ENCODE measurements around the gene SPIN4.
"Not testable (repeated sequence)": the region's sequence is repeated elsewhere in the genome, so short reads cannot be mapped to it uniquely, and the experiment has no call there.

Gene SPIN4

DNA sequence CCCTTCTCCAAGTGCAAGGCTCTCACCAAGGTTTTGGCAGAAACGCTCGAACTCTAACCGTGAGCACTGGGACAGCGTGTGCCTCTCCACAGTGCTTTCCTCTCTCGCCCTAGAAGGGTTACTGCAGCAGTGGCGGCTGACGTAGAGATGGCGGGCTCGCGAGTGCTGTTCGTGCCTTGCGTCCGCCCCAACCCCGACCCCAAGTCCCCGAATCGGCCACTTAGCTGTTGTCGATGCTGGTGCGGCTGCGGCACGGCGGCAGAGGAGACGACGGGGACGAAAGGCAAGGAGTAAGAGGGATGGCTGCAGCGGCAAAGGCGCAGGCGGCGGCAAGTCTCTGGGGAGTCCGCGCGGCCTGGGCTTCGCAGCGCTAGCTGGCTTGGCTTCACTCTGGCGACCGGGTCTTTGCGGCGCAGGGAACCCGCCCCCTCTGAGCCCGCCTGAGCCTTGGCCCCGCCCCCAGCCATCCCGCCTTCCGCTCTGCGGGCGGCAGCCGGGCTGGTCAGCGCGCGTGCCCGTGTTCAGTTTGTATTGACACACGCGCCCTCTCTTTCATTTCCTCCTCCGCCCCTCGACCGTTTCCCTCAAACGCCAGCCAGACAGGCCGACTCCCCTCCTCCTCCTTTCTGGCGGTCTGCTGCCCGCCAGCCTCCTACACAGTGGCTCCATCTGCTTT, at the start of gene SPIN4:
TSS of gene SPIN4 (minus strand) at position 392 of the 676 bp plus-strand sequence. CDS start 513 bp downstream, outside the sequence.
- peak; percentile 79 for DNase-seq
- in situ Hi-C loops (cut with HindIII; ENCODE audit: low pct_ligation_motif_present, low pct_unique_long_range_greater_than_20kb, low sequenced_read_pairs), result no loop called here

DNA sequence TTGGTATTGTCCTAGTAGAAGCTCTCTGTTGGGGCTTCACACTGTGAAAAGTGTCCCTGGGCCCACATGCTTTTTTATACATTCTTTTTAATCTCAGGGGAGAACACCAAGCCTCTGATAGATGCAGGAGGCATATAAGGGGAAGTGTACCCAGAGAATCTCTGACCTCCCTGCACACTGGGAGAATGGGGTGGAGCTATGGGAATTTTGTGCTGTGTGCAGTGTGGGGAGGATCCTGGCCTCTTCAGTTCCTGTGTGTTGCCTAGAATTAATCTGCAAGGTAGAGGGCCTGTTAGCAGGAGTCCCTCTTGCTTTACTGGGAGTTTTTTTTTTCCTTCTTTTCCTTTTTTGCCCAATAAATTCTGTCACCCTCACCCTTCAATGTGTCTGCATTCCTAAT, 49.2 kb upstream of the SPIN4 start:
- in situ Hi-C loops (cut with HindIII; ENCODE audit: low pct_ligation_motif_present, low pct_unique_long_range_greater_than_20kb, low sequenced_read_pairs), result no loop called here
- DNase-seq, result no peak

DNA sequence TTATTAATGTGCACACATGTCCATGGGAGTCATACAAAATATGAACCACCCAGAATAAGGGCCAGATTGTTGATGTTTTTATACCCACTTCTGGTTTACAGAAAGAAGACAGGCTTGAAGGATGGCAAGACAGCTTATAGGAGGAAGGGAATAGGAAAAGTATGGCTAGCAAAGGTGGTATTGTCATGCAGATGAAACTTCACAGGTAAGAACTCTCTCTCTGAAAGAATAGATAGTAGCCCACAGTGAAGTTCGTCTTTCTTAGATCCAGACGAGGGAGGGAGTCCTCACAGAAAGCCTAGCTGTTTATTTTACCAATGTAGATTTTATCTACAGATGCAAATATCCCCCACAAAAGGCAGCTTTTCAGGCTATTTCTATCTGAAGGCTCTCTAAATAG, 43.7 kb upstream of the SPIN4 start:
- in situ Hi-C loops (cut with HindIII; ENCODE audit: low pct_ligation_motif_present, low pct_unique_long_range_greater_than_20kb, low sequenced_read_pairs), result no loop called here

DNA sequence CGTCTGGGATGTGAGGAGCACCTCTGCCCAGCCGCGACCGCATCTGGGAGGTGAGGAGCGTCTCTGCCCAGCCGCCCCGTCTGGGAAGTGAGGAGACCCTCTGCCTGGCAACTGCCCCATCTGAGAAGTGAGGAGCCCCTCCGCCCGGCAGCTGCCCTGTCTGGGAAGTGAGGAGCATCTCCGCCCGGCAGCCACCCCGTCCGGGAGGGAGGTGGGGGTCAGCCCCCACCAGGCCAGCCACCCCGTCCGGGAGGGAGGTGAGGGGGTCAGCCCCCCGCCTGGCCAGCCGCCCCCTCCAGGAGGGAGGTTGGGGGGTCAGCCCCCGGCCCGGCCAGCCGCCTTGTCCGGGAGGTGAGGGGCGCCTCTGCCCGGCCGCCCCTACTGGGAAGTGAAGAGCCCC, 42.0 kb upstream of the SPIN4 start:
- in situ Hi-C loops (cut with HindIII; ENCODE audit: low pct_ligation_motif_present, low pct_unique_long_range_greater_than_20kb, low sequenced_read_pairs), result not testable (repeated sequence)

More for the DNA sequence above, 43.7 kb upstream of the SPIN4 start:
- no peak for DNase-seq

GRCh38 chrX:63387411-63387810, 36.3 kb upstream of the SPIN4 start:
- in situ Hi-C loops (cut with HindIII; ENCODE audit: low pct_ligation_motif_present, low pct_unique_long_range_greater_than_20kb, low sequenced_read_pairs), result no loop called here
- DNase-seq, result no peak

More for the DNA sequence above, 42.0 kb upstream of the SPIN4 start:
- DNase-seq, result not testable (repeated sequence)

- in situ Hi-C loops (cut with HindIII; ENCODE audit: low pct_ligation_motif_present, low pct_unique_long_range_greater_than_20kb, low sequenced_read_pairs); DNase-seq: not testable (repeated sequence)
Measured at GRCh38 chrX:63384263-63384662, 33.1 kb upstream of the SPIN4 start.

GRCh38 chrX:63373012-63373411, 21.9 kb upstream of the SPIN4 start:
- DNase-seq; in situ Hi-C loops (cut with HindIII; ENCODE audit: low pct_ligation_motif_present, low pct_unique_long_range_greater_than_20kb, low sequenced_read_pairs): not testable (repeated sequence)

- DNase-seq; in situ Hi-C loops (cut with HindIII; ENCODE audit: low pct_ligation_motif_present, low pct_unique_long_range_greater_than_20kb, low sequenced_read_pairs): not testable (repeated sequence)
Measured at GRCh38 chrX:63367699-63368098, 16.6 kb upstream of the SPIN4 start.

DNA sequence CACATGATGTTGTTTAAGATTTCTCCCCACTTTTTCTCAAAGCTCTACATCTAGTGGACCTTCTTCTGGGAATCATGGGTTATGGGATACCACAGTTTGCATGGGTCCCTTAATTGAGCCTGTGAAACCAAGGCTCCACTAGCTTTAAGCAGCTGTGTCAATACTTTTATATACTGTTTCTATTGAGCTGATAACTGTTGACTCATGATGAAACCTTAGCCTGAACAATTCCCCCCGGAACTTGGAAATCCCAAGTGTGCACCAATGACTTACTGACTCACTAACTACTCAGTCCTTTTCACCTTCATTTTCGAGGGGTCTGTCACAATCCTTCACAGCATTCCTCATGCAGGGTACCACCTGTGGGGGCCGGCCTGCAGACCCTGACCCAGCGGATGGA, 12.7 kb upstream of the SPIN4 start:
- no peak for DNase-seq
- in situ Hi-C loops (cut with HindIII; ENCODE audit: low pct_ligation_motif_present, low pct_unique_long_range_greater_than_20kb, low sequenced_read_pairs), result no loop called here

- DNase-seq, result no peak
- in situ Hi-C loops (cut with HindIII; ENCODE audit: low pct_ligation_motif_present, low pct_unique_long_range_greater_than_20kb, low sequenced_read_pairs), result no loop called here
Measured at GRCh38 chrX:63361494-63361893, 10.4 kb upstream of the SPIN4 start.

- no peak for DNase-seq
- in situ Hi-C loops (cut with HindIII; ENCODE audit: low pct_ligation_motif_present, low pct_unique_long_range_greater_than_20kb, low sequenced_read_pairs), result no loop called here
Measured at GRCh38 chrX:63354484-63354883, 3.4 kb upstream of the SPIN4 start.

DNA sequence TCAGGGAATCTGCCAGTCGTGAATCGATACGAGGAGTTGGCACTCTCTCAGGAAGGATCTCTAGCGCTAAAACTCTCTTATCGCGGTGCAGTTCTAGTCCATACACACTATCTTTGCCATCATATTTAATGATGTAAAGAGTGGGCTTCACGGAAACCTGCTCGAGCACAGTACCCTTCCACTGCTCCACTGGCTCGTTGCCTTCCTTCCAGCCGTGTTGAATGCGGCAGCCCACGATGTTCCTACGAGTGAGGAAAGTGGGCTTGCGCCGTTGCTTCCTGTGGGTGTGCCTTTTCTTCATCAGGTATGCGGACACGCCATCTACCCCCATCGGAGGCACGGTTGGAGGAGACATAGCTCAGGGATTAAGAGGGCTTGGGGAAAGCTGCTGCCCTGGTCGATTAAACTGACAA, 661 bp downstream of the SPIN4 start:
- in situ Hi-C loops (cut with HindIII; ENCODE audit: low pct_ligation_motif_present, low pct_unique_long_range_greater_than_20kb, low sequenced_read_pairs), result no loop called here
- peak; percentile 33 for DNase-seq

DNA sequence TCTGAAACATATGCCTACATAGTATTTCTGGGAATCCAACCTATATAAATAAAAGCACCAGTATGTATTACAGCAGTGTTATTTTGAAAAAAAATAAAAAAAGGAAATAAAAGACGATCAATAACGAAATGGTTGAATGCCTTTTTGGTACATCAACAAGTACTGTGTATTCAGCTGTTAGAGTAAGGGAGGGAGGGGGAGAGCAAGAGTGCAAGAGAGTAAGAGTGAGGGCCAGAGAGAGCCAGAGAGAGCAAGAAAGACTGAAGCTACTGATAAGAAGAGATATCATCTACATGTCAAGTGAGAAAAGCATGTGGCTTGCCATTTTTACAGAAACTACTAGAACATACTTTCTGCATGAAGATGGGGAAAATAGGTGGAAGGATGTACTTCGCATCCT, 1.8 kb downstream of the SPIN4 start:
- DNase-seq, result no peak
- in situ Hi-C loops (cut with HindIII; ENCODE audit: low pct_ligation_motif_present, low pct_unique_long_range_greater_than_20kb, low sequenced_read_pairs), result no loop called here

GRCh38 chrX:63330681-63331080, 20.5 kb downstream of the SPIN4 start:
- in situ Hi-C loops (cut with HindIII; ENCODE audit: low pct_ligation_motif_present, low pct_unique_long_range_greater_than_20kb, low sequenced_read_pairs), result no loop called here
- no peak for DNase-seq

DNA sequence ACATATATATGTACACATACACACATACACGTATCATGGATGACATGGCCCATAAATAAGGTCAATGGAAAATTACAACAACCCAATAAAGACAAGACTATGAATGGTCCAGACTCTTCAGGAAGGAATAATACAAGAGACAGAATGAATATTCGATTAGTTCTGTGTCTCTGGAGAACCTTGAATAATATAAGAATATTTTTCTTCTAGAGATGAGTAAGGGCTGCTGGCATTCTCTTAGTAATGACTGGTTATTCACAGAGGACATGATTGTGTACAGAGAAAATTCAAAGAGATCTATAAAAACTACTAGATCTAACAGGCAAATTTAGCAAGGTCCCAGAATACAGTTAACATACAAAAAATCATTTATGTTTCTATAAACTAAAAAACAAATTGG, 23.3 kb downstream of the SPIN4 start:
- in situ Hi-C loops (cut with HindIII; ENCODE audit: low pct_ligation_motif_present, low pct_unique_long_range_greater_than_20kb, low sequenced_read_pairs), result no loop called here
- DNase-seq, result no peak

DNA sequence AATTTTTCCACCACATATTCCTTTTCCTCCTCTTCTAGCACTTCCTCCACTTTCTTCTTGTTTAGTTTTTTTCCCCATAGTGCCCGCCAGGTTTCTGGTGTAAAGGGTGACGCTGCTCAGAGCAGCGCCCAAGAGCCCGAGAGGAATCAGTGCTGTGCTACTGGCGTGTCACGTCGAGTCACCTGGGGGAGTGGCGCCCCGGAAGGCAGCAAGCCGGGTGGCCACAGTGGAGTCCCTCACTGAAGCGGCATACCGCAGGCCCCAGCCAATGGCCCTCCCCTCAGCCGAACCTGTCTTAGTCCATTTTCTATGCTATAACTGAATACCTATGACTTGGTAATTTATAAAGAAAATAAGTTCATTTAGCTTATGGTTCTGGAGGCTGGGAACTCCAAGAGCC, 51.5 kb downstream of the SPIN4 start:
- in situ Hi-C loops (cut with HindIII; ENCODE audit: low pct_ligation_motif_present, low pct_unique_long_range_greater_than_20kb, low sequenced_read_pairs), result no loop called here
- no peak for DNase-seq
